HTR-8/SVneo (cell line): ENCODE results near the gene BRAT1.

Experiments
- DNase-seq: peaks from one replicate; pipeline ENCODE4 v3.0.0; 2011; ENCODE audit warnings: low spot score, mixed read lengths; ENCODE audit not compliant: insufficient read length
- FAIRE-seq: peaks from 2 replicates; lab custom pipeline; 2011; peaks lifted over from hg19 to GRCh38; lab: Jason Lieb, UNC

BRAT1 gene

GRCh38 chr7:2503056-2503941, 52.0 kb downstream of the BRAT1 start:
- FAIRE-seq (peak; percentile 74), DNase-seq (no peak)

- FAIRE-seq (no peak), DNase-seq (no peak)
Measured at GRCh38 chr7:2502647-2502966, 52.7 kb downstream of the BRAT1 start.

- DNase-seq (no peak), FAIRE-seq (no peak)
Measured at GRCh38 chr7:2501947-2502646, 53.2 kb downstream of the BRAT1 start.

GRCh38 chr7:2500701-2501100, 54.6 kb downstream of the BRAT1 start:
- DNase-seq (no peak), FAIRE-seq (peak; percentile 51)

- FAIRE-seq (peak; percentile 82), DNase-seq (no peak)
Measured at GRCh38 chr7:2499719-2500430, 55.4 kb downstream of the BRAT1 start.

GRCh38 chr7:2499181-2499580, 56.1 kb downstream of the BRAT1 start:
- DNase-seq, result no peak
- FAIRE-seq, result no peak

GRCh38 chr7:2498708-2499107, 56.6 kb downstream of the BRAT1 start:
- FAIRE-seq, result no peak
- no peak for DNase-seq

- FAIRE-seq, result peak; percentile 81
- DNase-seq, result peak; percentile 50
Measured at GRCh38 chr7:2497500-2498336, 57.6 kb downstream of the BRAT1 start.

- FAIRE-seq, result no peak
- DNase-seq, result no peak
Measured at GRCh38 chr7:2497065-2497464, 58.3 kb downstream of the BRAT1 start.

- no peak for DNase-seq
- FAIRE-seq, result peak; percentile 49
Measured at GRCh38 chr7:2496375-2496774, 58.9 kb downstream of the BRAT1 start.

- FAIRE-seq (no peak), DNase-seq (no peak)
Measured at GRCh38 chr7:2495418-2496299, 59.7 kb downstream of the BRAT1 start.

GRCh38 chr7:2494191-2495130, 60.9 kb downstream of the BRAT1 start:
- DNase-seq (no peak), FAIRE-seq (no peak)

- FAIRE-seq (peak; percentile 93), DNase-seq (no peak)
Measured at GRCh38 chr7:2493205-2494164, 61.8 kb downstream of the BRAT1 start.

GRCh38 chr7:2492038-2492437, 63.3 kb downstream of the BRAT1 start:
- FAIRE-seq, result peak; percentile 92

GRCh38 chr7:2490181-2490651, 65.1 kb downstream of the BRAT1 start:
- FAIRE-seq (peak; percentile 16), DNase-seq (no peak)

More at GRCh38 chr7:2492038-2492437, 63.3 kb downstream of the BRAT1 start:
- DNase-seq, result no peak

- no peak for FAIRE-seq
Measured at GRCh38 chr7:2488681-2489080, 66.6 kb downstream of the BRAT1 start.

GRCh38 chr7:2488272-2488645, 67.1 kb downstream of the BRAT1 start:
- DNase-seq, result no peak
- no peak for FAIRE-seq

More at GRCh38 chr7:2488681-2489080, 66.6 kb downstream of the BRAT1 start:
- DNase-seq, result no peak
